HepG2 (cell line): Measurements from ENCODE around the gene CACNA1D. TPM values are rescaled to one million over a fixed set of nuclear protein-coding genes. Genes with fewer than 3 reads are reported as not detected.

Experiments used
- ATAC-seq: fragments of 200-7000 bp; cut with Tn5 transposase; 3 replicates; pipeline ENCODE4 v1.9.1; 2020; ENCODE audit warnings: mild to moderate bottlenecking, moderate library complexity
- BruUV-seq: library from RNA; stranded (reverse); fragments of 400-500 nt; replicated peaks from 2 replicates; lab custom pipeline; 2021; lab: Mats Ljungman, UMichigan
- CTCF ChIA-PET: fragments of 300-600 bp; formaldehyde crosslinking; extraction: SDS; loops from one replicate; lab custom pipeline; 2021; ENCODE audit warnings: low total read pairs, inconsistent platforms, low intra/inter-chr PET ratio; lab: Yijun Ruan, JAX
- POLR2A ChIA-PET: fragments of 350-600 bp; sonication (Branson Sonifier 250); formaldehyde crosslinking; loops from one replicate; lab custom pipeline; 2020; ENCODE audit warnings: antibody characterized with exemption, inconsistent platforms; lab: Yijun Ruan, JAX
- DNase-seq: peaks from one replicate; pipeline ENCODE4 v3.0.0-alpha.2; 2015; ENCODE audit warnings: low spot score
- FAIRE-seq: peaks from 3 replicates; lab custom pipeline; 2011; peaks lifted over from hg19 to GRCh38; lab: Jason Lieb, UNC
- H2AFZ ChIP-seq: one replicate; pipeline ENCODE4 v1.6.1; 2011; ENCODE audit warnings: low read length, inconsistent platforms
- H3K27ac ChIP-seq: fragments of 300-600 bp; 3 replicates; pipeline ENCODE4 v1.8.0; 2011; ENCODE audit warnings: mixed run types, mild to moderate bottlenecking, mixed read lengths, low read length, inconsistent platforms; ENCODE audit not compliant: insufficient read depth; ENCODE audit errors: extremely low read length
- H3K27me3 ChIP-seq, 2 experiments: fragments of 200-600 bp in 1 of 2; 2 replicates in 1 of 2; 3 replicates in 1 of 2; pipeline versions ENCODE4 v1.6.0 to v1.8.0; 2011; ENCODE audit warnings: low read length in 2 of 2, mild to moderate bottlenecking in 2 of 2, moderate library complexity in 2 of 2, inconsistent platforms in 1 of 2; ENCODE audit not compliant: insufficient read depth in 2 of 2, control insufficient read depth in 1 of 2
- H3K36me3 ChIP-seq, 2 experiments: fragments of 200-600 bp in 1 of 2; replicated peaks in 1 of 2; 2 replicates in 1 of 2; 3 replicates in 1 of 2; pipeline versions ENCODE4 v1.5.1 to v1.8.0; 2011; ENCODE audit warnings: low read length in 2 of 2, inconsistent platforms in 1 of 2; ENCODE audit not compliant: insufficient read depth in 2 of 2, control insufficient read depth in 1 of 2
- H3K4me1 ChIP-seq: 2 replicates; pipeline ENCODE4 v1.5.1; 2012; ENCODE audit warnings: low read length, inconsistent platforms; ENCODE audit not compliant: insufficient read depth
- H3K4me2 ChIP-seq: 2 replicates; pipeline ENCODE4 v1.6.0; 2011; ENCODE audit warnings: low read depth, low read length, inconsistent platforms
- H3K4me3 ChIP-seq, 3 experiments: fragments of 200-600 bp in 1 of 3; sonication (generic), shearing (Covaris generic) in 1 of 3; replicated peaks in 1 of 3; 2 replicates each; pipeline ENCODE4 v1.5.1; 2011 to 2016; ENCODE audit warnings: low read length in 3 of 3, inconsistent platforms in 2 of 3, low read depth in 2 of 3, mild to moderate bottlenecking in 2 of 3, control low read depth in 1 of 3, mixed read lengths in 1 of 3; ENCODE audit not compliant: insufficient read depth in 1 of 3
- H3K79me2 ChIP-seq: one replicate; pipeline ENCODE4 v1.6.1; 2011; ENCODE audit warnings: low read length, inconsistent platforms; ENCODE audit not compliant: insufficient read depth
- H3K9ac ChIP-seq: 2 replicates; pipeline ENCODE4 v1.6.0; 2011; ENCODE audit warnings: mild to moderate bottlenecking, low read depth, low read length, inconsistent platforms; ENCODE audit not compliant: insufficient read depth
- H3K9me3 ChIP-seq: 2 replicates; pipeline ENCODE4 v1.5.1; 2012; ENCODE audit warnings: mild to moderate bottlenecking, low read length
- H4K20me1 ChIP-seq: 2 replicates; pipeline ENCODE4 v1.6.0; 2011; ENCODE audit warnings: inconsistent platforms, mild to moderate bottlenecking, low read length, moderate library complexity; ENCODE audit not compliant: insufficient read depth
- ATF6 ChIP-seq: sonication (generic); formaldehyde crosslinking; conservative IDR thresholded peaks from 2 replicates; pipeline ENCODE4 v1.4.0; 2020; ENCODE audit warnings: missing genetic modification reagents
- HNF4A ChIP-seq: sonication (generic); formaldehyde crosslinking; IDR thresholded peaks from 2 replicates; pipeline ENCODE4 v1.4.0; 2020; ENCODE audit warnings: missing genetic modification reagents
- MNT ChIP-seq: fragments of 450-650 bp; IDR thresholded peaks from 2 replicates; pipeline ENCODE4 v1.6.1; 2016
- ZNF230 ChIP-seq: sonication (generic); formaldehyde crosslinking; IDR thresholded peaks from 2 replicates; pipeline ENCODE4 v1.4.0; 2020; ENCODE audit warnings: mild to moderate bottlenecking, missing genetic modification reagents
- ZNF446 ChIP-seq: sonication (generic); formaldehyde crosslinking; IDR thresholded peaks from 2 replicates; pipeline ENCODE4 v1.5.0; 2020; ENCODE audit warnings: mild to moderate bottlenecking, missing genetic modification reagents
- ZNF687 ChIP-seq: sonication (generic); formaldehyde crosslinking; IDR thresholded peaks from 2 replicates; pipeline ENCODE4 v1.5.1; 2020; ENCODE audit warnings: mild to moderate bottlenecking, missing genetic modification reagents, moderate library complexity
- ZNF691 ChIP-seq: sonication (generic); formaldehyde crosslinking; IDR thresholded peaks from 2 replicates; pipeline ENCODE4 v1.4.0; 2020; ENCODE audit warnings: missing genetic modification reagents, low read depth, mild to moderate bottlenecking, borderline replicate concordance
- WGBS: methylation state at CpG from one replicate; pipeline ENCODE4 v1.1.6; 2017; ENCODE audit warnings: low lambda C conversion rate; 5-methylcytosine and 5-hydroxymethylcytosine counted together
- in situ Hi-C: cut with HindIII; loops from 2 replicates; pipeline ENCODE4 v1.10.0; 2017; ENCODE audit warnings: low pct_unique_long_range_greater_than_20kb; ENCODE audit not compliant: extremely low pct_ligation_motif_present
- intact Hi-C: fragments of 100-400 bp; cut with micrococcal nuclease; formaldehyde crosslinking; loops from one replicate; pipeline ENCODE4 v1.10.0; 2022; ENCODE audit not compliant: unreplicated experiment
- polyA plus RNA-seq, 8 experiments: library from polyadenylated mRNA; depleted of rRNA in 3 of 8; stranded (reverse) in 7 of 8; unstranded in 1 of 8; fragments of >200 nt; fragmentation: Illumina TruSeq in 4 of 8; extraction: Trizol in 4 of 8; gene quantifications; 2 replicates each; pipeline versions ENCODE4 v1.2.1 to v1.2.3, GENCODE V29; 2011 to 2016; ENCODE audit warnings: low read depth in 4 of 8, missing spikeins in 1 of 8, mixed read lengths in 1 of 8; ENCODE audit not compliant: insufficient read depth in 1 of 8
- total RNA-seq, 5 experiments: library from RNA; depleted of rRNA; stranded (reverse); fragments of >200 nt; fragmentation: Illumina TruSeq; extraction: Trizol; gene quantifications; 2 replicates each; pipeline ENCODE4 v1.2.3, GENCODE V29; 2016; ENCODE audit warnings: low read depth in 1 of 5
- TF ChIP-seq, protein P1 (sequence below): sonication (generic); formaldehyde crosslinking; IDR thresholded peaks from 2 replicates; pipeline ENCODE4 v1.4.0; 2020; ENCODE audit warnings: missing genetic modification reagents
- TF ChIP-seq, protein P2 (sequence below): sonication (generic); formaldehyde crosslinking; IDR thresholded peaks from 2 replicates; pipeline ENCODE4 v1.9.0; 2022; ENCODE audit warnings: low read depth, missing genetic modification reagents

CACNA1D gene
- total and polyA plus RNA-seq, 2 of the 13 experiments (the other 11 are each of a cell fraction or from before 2014, with no cell fraction given), result 0.26 to 0.38 TPM

DNA sequence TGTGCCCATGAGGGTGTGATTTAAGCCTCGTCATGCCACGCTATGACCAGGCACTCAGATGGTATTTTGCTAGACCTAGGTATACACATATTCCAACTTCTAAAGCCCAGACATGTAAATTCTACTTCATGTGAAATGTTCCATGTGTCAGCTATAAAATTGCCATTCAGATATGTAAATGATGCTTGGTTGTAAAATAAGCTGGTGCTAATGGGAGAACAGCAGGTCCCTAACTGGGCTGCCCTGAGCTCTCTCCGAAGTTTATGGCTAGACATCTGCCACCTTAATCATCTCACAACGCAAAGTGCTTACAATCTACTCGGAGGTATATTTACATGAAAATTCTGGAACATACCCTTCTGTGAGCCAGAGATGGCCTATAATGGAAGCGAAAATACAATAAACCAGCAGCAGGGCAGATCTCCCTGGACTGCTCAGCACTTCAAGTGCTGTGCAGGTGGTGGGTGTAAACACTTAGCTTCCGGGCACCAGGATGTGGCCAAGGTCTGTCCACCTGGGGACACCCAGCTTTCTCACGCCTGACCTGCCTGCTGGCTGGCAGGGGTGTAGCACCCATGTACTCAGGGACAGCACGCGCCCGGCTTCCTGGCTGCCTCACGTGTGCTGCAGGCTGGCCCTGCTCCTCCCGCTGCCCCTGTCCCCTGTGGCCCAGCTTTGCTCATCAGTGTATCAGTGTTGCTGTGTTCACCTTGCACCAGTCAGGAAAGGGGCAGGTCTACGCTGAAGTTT, 269.8 kb downstream of the CACNA1D start:
- intact Hi-C loops, result no loop called here
- ATAC-seq, result peak; percentile 63
- TF ChIP-seq ATF6 (CRISPR knock-in tag) (no peak), HNF4A (no peak), ZNF230 (CRISPR knock-in tag) (no peak), ZNF446 (no peak), ZNF691 (CRISPR knock-in tag) (no peak), ZNF687 (CRISPR knock-in tag) (peak; percentile 39), MNT (no peak)
- TF ChIP-seq, protein P1, sequence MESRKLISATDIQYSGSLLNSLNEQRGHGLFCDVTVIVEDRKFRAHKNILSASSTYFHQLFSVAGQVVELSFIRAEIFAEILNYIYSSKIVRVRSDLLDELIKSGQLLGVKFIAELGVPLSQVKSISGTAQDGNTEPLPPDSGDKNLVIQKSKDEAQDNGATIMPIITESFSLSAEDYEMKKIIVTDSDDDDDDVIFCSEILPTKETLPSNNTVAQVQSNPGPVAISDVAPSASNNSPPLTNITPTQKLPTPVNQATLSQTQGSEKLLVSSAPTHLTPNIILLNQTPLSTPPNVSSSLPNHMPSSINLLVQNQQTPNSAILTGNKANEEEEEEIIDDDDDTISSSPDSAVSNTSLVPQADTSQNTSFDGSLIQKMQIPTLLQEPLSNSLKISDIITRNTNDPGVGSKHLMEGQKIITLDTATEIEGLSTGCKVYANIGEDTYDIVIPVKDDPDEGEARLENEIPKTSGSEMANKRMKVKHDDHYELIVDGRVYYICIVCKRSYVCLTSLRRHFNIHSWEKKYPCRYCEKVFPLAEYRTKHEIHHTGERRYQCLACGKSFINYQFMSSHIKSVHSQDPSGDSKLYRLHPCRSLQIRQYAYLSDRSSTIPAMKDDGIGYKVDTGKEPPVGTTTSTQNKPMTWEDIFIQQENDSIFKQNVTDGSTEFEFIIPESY, result peak; percentile 68; the same call in 1 of the 2 replicates
- TF ChIP-seq, protein P2, sequence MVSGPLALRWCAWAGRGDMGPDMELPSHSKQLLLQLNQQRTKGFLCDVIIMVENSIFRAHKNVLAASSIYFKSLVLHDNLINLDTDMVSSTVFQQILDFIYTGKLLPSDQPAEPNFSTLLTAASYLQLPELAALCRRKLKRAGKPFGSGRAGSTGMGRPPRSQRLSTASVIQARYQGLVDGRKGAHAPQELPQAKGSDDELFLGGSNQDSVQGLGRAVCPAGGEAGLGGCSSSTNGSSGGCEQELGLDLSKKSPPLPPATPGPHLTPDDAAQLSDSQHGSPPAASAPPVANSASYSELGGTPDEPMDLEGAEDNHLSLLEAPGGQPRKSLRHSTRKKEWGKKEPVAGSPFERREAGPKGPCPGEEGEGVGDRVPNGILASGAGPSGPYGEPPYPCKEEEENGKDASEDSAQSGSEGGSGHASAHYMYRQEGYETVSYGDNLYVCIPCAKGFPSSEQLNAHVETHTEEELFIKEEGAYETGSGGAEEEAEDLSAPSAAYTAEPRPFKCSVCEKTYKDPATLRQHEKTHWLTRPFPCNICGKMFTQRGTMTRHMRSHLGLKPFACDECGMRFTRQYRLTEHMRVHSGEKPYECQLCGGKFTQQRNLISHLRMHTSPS, result peak; percentile 44; the same call in 1 of the 2 replicates

More for the DNA sequence above, 269.8 kb downstream of the CACNA1D start:
- Histone ChIP-seq H3K9me3 (no peaks in the 10 kb centered on the region), H2AFZ (no peak overlapping the region), H3K36me3 (no peaks in the 10 kb centered on the region), H3K79me2 (no peaks in the 10 kb centered on the region), H3K9ac (no peak overlapping the region), H4K20me1 (no peaks in the 10 kb centered on the region), H3K4me1 (peaks cover 18% of the 10 kb centered on the region; the same call in 1 of the 2 replicates), H3K4me3 (no peak overlapping the region), H3K4me2 (no peak overlapping the region), H3K27ac (no peak overlapping the region), H3K27me3 (no peaks in the 10 kb centered on the region)
- DNase-seq (no peak), FAIRE-seq (no peak)
- no TSS peak for BruUV-seq
- in situ Hi-C loops, result no loop called here
- ChIA-PET CTCF (interaction anchor here (0.5 kb wide), 1 partner anchor 166 kb away, joined by 3 read pairs; no protein-coding TSS in a partner anchor), POLR2A (no interaction called here)
- WGBS, result 81% methylated on average over 7 of the region's 14 CpGs
